Mucosa of descending colon (tissue), 3 donors: ENCODE data around the gene ZNF319. TPM values are rescaled to one million over a fixed set of nuclear protein-coding genes. Genes with fewer than 3 reads are reported as not detected.
A peak's percentile ranks its signal among the peaks of the same experiment; 100 is the strongest.

ENCODE experiments used
- ATAC-seq: fragments of 200-7000 bp; cut with Tn5 transposase; one replicate; pipeline ENCODE4 v1.9.1; 2020; ENCODE audit warnings: mild to moderate bottlenecking, moderate library complexity
- DNase-seq, 3 donors: peaks; one replicate each; pipeline ENCODE4 v3.0.0-alpha.2; 2020
- H3K36me3 ChIP-seq: fragments of 200-600 bp; one replicate; pipeline ENCODE4 v1.8.0; 2021; ENCODE audit warnings: low read depth, mild to moderate bottlenecking
- H3K4me1 ChIP-seq: fragments of 200-600 bp; one replicate; pipeline ENCODE4 v1.8.0; 2021; ENCODE audit warnings: low read depth, mild to moderate bottlenecking
- H3K4me3 ChIP-seq: fragments of 200-600 bp; one replicate; pipeline ENCODE4 v1.8.0; 2021; ENCODE audit warnings: mild to moderate bottlenecking
- H3K9me3 ChIP-seq: fragments of 200-600 bp; one replicate; pipeline ENCODE4 v1.8.0; 2021; ENCODE audit warnings: mild to moderate bottlenecking
- intact Hi-C, 2 donors: fragments of 100-400 bp; cut with DNase I in 1 of 2; cut with micrococcal nuclease in 1 of 2; formaldehyde crosslinking; loops; one replicate each; pipeline versions ENCODE4 v1.11.0 to v1.11.1; 2022; cut with DNase I, micrococcal nuclease
- total RNA-seq, 3 donors: library from RNA; stranded (reverse); fragmentation: NEBNext Ultra II Directional in 2 of 3; extraction: Animal tissue kit (Norgen Biotek cat#: 25700) in 2 of 3; gene quantifications; one replicate each; pipeline versions ENCODE4 v1.2.1 to v1.2.4, GENCODE V29; 2021 to 2023
- TF ChIP-seq, protein P1 (sequence below): fragments of 200-600 bp; IDR thresholded peaks from one replicate; pipeline ENCODE4 v1.8.0; 2022; ENCODE audit warnings: antibody characterized with exemption, mild to moderate bottlenecking
- donor health status: DM: no; HTN: no; CAD: no; lungs with moderate emphysema.
- donor health status: DM: no; HTN: no; CAD: no.
- donor health status: DM: no; HTN: yes; CAD: no.

Gene ZNF319
- total RNA-seq, 3 donors from 2014 or later, result 5.9 to 9.7 (median 7.3) TPM

DNA sequence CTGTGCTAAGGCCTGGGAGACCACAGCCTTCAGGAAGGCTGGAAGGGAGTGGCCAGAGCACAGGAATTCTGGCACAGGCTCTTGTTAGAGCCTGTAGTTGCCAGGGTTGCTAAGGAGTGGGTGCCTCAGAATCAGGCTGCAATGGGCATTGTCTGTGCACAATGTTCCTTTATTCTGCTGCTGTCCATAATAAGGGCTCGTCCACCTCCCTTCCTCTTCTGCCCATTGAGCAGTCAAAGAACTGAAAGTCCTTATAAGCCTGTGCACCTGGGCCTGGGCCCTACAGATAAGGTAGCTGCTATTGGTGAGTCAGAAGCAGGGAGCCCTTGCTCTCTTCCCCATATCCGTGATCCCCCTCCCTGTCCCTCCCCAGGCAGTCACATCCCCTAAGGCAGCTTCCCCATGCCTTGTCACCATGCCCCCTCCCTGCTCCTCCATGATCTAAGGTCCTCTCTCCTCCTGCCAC lies 24.1 kb downstream of the ZNF319 start:
- H3K36me3 ChIP-seq, result no peaks in the 10 kb centered on the region
- no peaks in the 10 kb centered on the region for H3K4me1 ChIP-seq
- H3K9me3 ChIP-seq, result no peaks in the 10 kb centered on the region
- ATAC-seq (peak; percentile 14), DNase-seq (no peak)
- TF ChIP-seq, protein P1, sequence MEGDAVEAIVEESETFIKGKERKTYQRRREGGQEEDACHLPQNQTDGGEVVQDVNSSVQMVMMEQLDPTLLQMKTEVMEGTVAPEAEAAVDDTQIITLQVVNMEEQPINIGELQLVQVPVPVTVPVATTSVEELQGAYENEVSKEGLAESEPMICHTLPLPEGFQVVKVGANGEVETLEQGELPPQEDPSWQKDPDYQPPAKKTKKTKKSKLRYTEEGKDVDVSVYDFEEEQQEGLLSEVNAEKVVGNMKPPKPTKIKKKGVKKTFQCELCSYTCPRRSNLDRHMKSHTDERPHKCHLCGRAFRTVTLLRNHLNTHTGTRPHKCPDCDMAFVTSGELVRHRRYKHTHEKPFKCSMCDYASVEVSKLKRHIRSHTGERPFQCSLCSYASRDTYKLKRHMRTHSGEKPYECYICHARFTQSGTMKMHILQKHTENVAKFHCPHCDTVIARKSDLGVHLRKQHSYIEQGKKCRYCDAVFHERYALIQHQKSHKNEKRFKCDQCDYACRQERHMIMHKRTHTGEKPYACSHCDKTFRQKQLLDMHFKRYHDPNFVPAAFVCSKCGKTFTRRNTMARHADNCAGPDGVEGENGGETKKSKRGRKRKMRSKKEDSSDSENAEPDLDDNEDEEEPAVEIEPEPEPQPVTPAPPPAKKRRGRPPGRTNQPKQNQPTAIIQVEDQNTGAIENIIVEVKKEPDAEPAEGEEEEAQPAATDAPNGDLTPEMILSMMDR, result no peak
- no peak overlapping the region for H3K4me3 ChIP-seq
- intact Hi-C loops, result no loop called here

DNA sequence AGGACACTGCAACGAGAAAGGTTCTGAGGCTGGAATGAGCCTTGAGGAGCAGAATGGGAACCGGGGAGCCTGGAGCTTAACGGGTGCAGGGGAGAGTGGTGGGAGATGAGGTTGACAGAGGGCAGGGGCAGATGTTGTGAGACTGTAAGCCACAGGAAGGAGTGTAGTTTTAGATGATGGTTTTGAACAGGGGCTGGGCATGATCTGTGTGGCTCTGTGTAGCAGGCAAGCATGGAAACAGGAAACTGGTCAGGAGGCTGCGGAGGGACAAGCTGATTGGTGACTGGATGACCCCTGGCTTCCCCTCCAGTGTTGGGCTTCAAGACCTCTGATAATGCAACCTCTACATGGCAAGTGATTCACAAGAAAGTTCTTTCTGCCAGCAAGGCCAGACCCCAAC lies 28.2 kb downstream of the ZNF319 start:
- TF ChIP-seq, protein P1, result no peak

DNA sequence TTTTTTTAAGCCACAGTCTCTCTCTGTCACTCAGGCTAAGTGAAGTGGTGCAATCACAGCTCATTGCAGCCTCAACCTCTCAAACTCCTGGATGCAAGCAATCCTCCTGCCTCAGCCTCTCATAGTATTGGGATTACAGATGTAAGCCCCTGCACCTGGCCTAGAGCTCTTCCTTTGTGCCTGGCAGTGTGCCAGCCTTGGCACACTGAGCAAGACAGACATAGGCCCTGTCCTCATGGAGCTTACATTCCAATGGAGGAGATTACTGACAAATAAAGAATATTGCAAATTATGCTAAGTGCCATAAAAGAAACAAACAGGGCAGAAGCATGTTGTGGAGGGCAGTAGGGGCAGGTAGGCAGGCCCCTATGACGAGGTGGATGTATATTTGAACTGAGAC lies 28.6 kb downstream of the ZNF319 start:
- TF ChIP-seq, protein P1, result no peak
- no peaks in the 10 kb centered on the region for H3K9me3 ChIP-seq
- ATAC-seq, result no peak
- H3K4me3 ChIP-seq, result no peak overlapping the region
- H3K36me3 ChIP-seq, result no peaks in the 10 kb centered on the region
- intact Hi-C loops, result no loop called here
- DNase-seq, result no peak
- H3K4me1 ChIP-seq, result no peaks in the 10 kb centered on the region

More for the DNA sequence above, 28.2 kb downstream of the ZNF319 start:
- ATAC-seq (no peak), DNase-seq (no peak)
- no peaks in the 10 kb centered on the region for H3K9me3 ChIP-seq
- no peaks in the 10 kb centered on the region for H3K36me3 ChIP-seq
- intact Hi-C loops, result no loop called here
- no peaks in the 10 kb centered on the region for H3K4me1 ChIP-seq
- no peak overlapping the region for H3K4me3 ChIP-seq

DNA sequence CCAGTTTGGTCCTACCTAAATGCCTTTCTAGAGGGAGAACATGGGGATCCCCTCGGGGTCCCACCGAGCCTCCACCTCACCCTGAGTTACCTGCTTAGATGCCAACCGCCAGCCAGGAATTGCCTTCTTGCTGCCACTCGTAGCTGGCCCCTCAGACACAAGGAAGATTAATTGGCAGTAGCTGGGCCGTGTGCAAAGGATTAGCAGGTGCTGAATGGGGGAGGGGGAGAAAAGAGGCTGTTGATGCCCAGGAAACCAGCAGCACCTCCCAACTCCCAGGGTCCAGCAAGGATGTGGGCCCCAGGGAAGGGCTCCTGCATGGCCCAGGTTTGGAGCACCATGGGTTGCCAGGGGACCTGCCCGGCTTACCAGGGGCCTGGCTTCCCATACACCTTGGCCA lies 29.5 kb downstream of the ZNF319 start, which contains the start of gene CNGB1:
TSS of gene CNGB1 (minus strand) at position 159 of the 400 bp plus-strand sequence. CDS start 3,842 bp downstream, outside the sequence.
- TF ChIP-seq, protein P1, result no peak
- no peaks in the 10 kb centered on the region for H3K4me1 ChIP-seq
- no peak for ATAC-seq
- intact Hi-C loops, result no loop called here
- no peak for DNase-seq
- H3K4me3 ChIP-seq, result no peak within 1 kb of the TSS
- no peaks in the 10 kb centered on the region for H3K36me3 ChIP-seq
- H3K9me3 ChIP-seq, result no peaks in the 10 kb centered on the region

DNA sequence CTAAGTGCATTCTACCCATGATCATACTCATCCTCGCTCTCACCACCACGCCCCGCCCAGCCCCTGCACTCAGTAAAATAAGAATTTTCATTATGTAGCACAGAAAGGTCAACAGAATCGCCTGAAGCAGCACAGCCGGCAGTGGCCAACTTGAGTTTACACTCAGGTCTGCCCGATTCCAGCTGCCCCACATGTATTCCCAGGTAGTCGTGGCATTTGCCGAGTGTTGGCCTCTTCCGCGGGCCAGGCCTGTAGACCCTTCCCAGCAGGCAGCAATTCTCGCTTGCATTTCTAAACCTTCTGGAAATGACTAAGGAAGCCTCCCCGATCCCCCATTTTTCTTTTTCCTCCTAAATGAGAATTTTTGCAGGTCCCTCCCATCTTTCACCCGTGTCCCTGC lies 30.2 kb downstream of the ZNF319 start:
- no peaks in the 10 kb centered on the region for H3K9me3 ChIP-seq
- DNase-seq (no peak), ATAC-seq (no peak)
- intact Hi-C loops, result no loop called here
- no peak overlapping the region for H3K4me3 ChIP-seq
- H3K4me1 ChIP-seq, result no peaks in the 10 kb centered on the region
- no peaks in the 10 kb centered on the region for H3K36me3 ChIP-seq
- TF ChIP-seq, protein P1, result no peak
